Fibroblast of mammary gland (primary cell): ENCODE measurements around the gene CAMK1D.

Source experiments
- DNase-seq: peaks from one replicate; pipeline ENCODE4 v3.0.0-alpha.2; 2010; ENCODE audit warnings: low read depth
- H3K4me3 ChIP-seq: 2 replicates; pipeline ENCODE4 v1.5.1; 2011; ENCODE audit warnings: low read depth, mild to moderate bottlenecking, low read length, moderate library complexity; ENCODE audit not compliant: control insufficient read depth
- TF ChIP-seq, protein P1 (sequence below): conservative IDR thresholded peaks from 2 replicates; pipeline ENCODE4 v1.5.1; 2011; ENCODE audit warnings: low read depth, low read length, inconsistent platforms; ENCODE audit not compliant: control insufficient read depth, insufficient read depth

The CAMK1D gene

GRCh38 chr10:12579954-12580858 is 230.9 kb downstream of the CAMK1D start:
- DNase-seq, result peak; percentile 16
- TF ChIP-seq, protein P1, sequence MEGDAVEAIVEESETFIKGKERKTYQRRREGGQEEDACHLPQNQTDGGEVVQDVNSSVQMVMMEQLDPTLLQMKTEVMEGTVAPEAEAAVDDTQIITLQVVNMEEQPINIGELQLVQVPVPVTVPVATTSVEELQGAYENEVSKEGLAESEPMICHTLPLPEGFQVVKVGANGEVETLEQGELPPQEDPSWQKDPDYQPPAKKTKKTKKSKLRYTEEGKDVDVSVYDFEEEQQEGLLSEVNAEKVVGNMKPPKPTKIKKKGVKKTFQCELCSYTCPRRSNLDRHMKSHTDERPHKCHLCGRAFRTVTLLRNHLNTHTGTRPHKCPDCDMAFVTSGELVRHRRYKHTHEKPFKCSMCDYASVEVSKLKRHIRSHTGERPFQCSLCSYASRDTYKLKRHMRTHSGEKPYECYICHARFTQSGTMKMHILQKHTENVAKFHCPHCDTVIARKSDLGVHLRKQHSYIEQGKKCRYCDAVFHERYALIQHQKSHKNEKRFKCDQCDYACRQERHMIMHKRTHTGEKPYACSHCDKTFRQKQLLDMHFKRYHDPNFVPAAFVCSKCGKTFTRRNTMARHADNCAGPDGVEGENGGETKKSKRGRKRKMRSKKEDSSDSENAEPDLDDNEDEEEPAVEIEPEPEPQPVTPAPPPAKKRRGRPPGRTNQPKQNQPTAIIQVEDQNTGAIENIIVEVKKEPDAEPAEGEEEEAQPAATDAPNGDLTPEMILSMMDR, result no peak
- H3K4me3 ChIP-seq, result no peak overlapping the region

DNA sequence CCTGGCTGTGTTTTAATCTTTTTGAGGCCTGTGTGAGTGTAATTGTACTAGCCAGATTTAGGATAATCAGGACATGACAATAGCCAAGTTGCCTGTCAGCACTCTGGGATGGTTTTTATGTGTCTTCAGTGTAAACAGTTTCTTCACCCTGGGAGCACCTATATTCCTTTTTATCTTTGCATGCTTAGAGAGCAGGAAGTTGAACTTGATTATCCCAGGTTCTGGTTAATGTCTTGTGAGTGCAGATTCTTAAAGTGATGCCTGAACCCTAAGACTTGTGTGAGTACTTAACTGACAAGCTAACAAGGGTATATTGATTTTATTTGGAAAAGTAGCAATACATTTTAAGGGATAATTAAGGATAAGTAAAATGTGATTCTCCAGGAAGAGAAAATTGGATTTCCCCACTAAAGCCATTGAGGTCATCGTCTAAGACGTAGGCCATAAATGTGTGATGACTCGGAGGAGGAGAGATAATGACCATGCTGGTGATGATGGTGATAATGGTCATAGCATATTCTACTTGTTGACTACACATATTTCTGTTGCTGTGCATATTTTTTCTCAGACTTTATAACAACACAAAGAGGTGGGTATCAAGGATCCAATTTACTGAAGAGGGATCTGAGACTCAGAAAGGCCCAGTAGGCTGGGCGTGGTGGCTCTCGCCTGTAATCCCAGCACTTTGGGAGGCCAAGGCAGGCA is 234.7 kb downstream of the CAMK1D start:
- DNase-seq, result no peak
- no peak overlapping the region for H3K4me3 ChIP-seq
- TF ChIP-seq, protein P1, result no peak

DNA sequence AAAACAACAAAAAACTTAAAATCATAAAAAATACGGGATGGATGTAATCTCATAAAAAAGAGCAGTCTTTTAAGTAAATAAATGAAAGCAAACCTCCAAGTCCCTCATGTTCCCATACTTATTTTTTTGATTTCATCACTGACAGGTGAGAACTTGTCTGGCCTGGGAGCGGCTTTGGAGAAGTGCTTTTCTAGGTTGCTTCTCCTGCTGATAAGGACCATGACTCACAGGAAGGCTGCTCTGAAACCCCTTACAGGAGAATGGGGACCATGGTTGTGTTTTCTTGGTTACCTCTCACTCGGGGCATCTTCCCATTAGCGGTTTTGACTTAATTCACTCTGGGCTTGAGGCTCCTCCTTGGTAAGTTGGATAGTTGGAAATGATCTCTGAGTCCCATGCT is 237.4 kb downstream of the CAMK1D start:
- TF ChIP-seq, protein P1, result no peak
- H3K4me3 ChIP-seq, result no peak overlapping the region
- no peak for DNase-seq

DNA sequence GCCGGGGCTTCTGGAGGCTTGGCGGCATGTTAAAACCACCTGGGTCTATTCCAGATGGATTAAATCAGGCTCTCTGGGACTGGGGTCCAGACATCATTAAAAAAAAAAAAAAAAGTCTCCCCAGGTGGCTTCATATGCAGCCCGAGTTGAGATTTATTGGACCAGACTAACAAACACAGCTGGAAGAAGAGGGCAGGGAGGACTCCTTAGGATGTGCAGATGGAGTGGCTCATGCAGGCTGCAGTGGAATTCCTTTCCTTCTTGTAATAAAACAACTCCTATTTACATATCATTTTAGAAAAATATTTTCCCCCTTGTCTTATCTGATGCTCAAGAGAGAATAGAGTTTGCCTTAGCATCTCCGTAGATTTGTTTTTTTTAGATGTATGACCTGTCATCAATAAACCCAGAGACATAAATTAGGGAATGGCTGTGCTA is 238.1 kb downstream of the CAMK1D start:
- DNase-seq, result no peak
- TF ChIP-seq, protein P1, result no peak

DNA sequence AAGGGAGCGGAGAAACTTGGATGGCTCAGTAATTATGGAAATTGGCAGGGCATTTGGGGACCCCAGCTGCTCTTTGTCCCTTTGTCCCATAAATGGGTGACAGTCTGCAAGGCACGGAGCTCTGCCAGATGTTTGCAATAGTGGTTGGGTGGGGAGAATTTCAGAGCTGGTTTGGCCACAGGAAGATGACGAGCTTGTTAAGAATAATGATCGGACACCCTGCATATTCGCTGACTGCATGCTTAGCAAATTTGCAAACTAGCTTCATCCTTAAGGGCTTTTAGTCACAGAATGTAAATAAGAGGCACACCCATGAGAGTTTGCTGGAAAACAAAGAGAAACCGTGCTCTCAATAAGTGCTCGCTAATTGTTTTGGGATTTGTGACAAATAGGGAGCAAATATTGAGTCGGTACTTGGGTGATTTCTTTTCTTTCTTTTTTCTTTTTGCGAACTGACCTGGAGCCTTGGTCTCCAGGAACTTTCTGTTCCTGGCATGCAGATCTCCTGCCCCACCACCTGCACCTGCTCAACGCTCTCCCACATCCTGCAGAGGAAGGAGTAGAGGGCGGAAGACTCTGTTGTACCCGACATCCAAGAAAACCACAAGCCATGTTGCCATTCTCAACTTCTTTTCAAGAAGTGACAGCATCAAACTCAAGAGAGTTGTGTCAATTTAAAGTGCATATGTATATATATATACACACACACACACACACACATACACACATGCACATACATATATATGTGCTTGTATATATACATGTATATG is 238.9 kb downstream of the CAMK1D start:
- H3K4me3 ChIP-seq, result no peak overlapping the region
- TF ChIP-seq, protein P1, result no peak
- no peak for DNase-seq

More for the DNA sequence above, 238.1 kb downstream of the CAMK1D start:
- H3K4me3 ChIP-seq, result no peak overlapping the region

GRCh38 chr10:12589291-12589690 is 239.9 kb downstream of the CAMK1D start:
- TF ChIP-seq, protein P1, result no peak
- no peak for DNase-seq
- no peak overlapping the region for H3K4me3 ChIP-seq
